ENCODE data around the gene ATP1B3.
"Not testable (repeated sequence)": the region's sequence is repeated elsewhere in the genome, so short reads cannot be mapped to it uniquely, and the experiment has no call there.

The ATP1B3 gene

GRCh38 chr3:141909408-141909807 is 33.0 kb downstream of the ATP1B3 start:
- DNase-seq: no peak

- not testable (repeated sequence) for DNase-seq
Measured at GRCh38 chr3:141909986-141910385, 33.5 kb downstream of the ATP1B3 start.

- no peak for DNase-seq
Measured at GRCh38 chr3:141913150-141913811, 36.8 kb downstream of the ATP1B3 start.

GRCh38 chr3:141914311-141914710 is 37.9 kb downstream of the ATP1B3 start:
- no peak for DNase-seq

GRCh38 chr3:141915016-141915415 is 38.6 kb downstream of the ATP1B3 start:
- DNase-seq: no peak

- no peak for DNase-seq
Measured at GRCh38 chr3:141915766-141916165, 39.3 kb downstream of the ATP1B3 start.

GRCh38 chr3:141920701-141921100 is 44.3 kb downstream of the ATP1B3 start:
- DNase-seq: no peak

GRCh38 chr3:141921316-141921715 is 44.9 kb downstream of the ATP1B3 start:
- DNase-seq: no peak

GRCh38 chr3:141925677-141926076 is 49.2 kb downstream of the ATP1B3 start:
- not testable (repeated sequence) for DNase-seq

- DNase-seq: no peak
Measured at GRCh38 chr3:141926929-141927328, 50.5 kb downstream of the ATP1B3 start.

- DNase-seq: no peak
Measured at GRCh38 chr3:141928631-141929270, 52.3 kb downstream of the ATP1B3 start.

GRCh38 chr3:141929341-141929995 is 53.0 kb downstream of the ATP1B3 start:
- DNase-seq: no peak

- no peak for DNase-seq
Measured at GRCh38 chr3:141930801-141931200, 54.4 kb downstream of the ATP1B3 start.

- DNase-seq: no peak
Measured at GRCh38 chr3:141933421-141934300, 57.2 kb downstream of the ATP1B3 start.

- DNase-seq: no peak
Measured at GRCh38 chr3:141934354-141934753, 57.9 kb downstream of the ATP1B3 start.

- no peak for DNase-seq
Measured at GRCh38 chr3:141938011-141938500, 61.6 kb downstream of the ATP1B3 start.

- DNase-seq: peak; percentile 16
Measured at GRCh38 chr3:141939759-141940158, 63.3 kb downstream of the ATP1B3 start.

- DNase-seq: peak; percentile 95
Measured at GRCh38 chr3:141940194-141940776, 63.8 kb downstream of the ATP1B3 start.

GRCh38 chr3:141941093-141941492 is 64.7 kb downstream of the ATP1B3 start:
- DNase-seq: no peak

- no peak for DNase-seq
Measured at GRCh38 chr3:141942006-141942405, 65.6 kb downstream of the ATP1B3 start.

- no peak for DNase-seq
Measured at GRCh38 chr3:141945726-141946485, 69.5 kb downstream of the ATP1B3 start.

- DNase-seq: no peak
Measured at GRCh38 chr3:141949399-141949798, 73.0 kb downstream of the ATP1B3 start.

All from DMS79 (cell line).